ENCODE data around the gene CHCHD3.

CHCHD3 gene

DNA sequence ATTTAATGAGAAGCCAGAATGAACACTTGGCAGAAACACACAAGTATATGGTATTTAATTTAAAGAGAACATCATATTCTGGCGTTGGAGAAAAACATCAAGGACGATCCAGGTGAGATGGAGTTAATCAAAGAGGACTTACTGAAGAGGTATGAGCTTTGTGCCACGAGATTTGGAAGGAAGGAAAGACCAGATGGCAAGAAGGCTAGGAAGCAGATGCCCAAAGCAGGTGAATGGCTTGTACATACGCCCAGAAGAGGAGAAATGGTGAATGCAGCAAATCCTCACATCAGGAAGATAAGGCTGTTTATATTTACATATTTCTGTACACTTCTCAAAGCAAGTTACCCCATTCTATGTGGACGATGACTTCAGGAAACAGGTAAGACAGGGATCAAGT is 341.7 kb downstream of the CHCHD3 start:
- Histone ChIP-seq H3K27ac (no peak overlapping the region), H3K9ac (ENCODE audit: insufficient read length) (no peak overlapping the region), H3K36me3 (ENCODE audit: insufficient read depth, low read length) (no peaks in the 10 kb centered on the region), H3K4me3 (no peak overlapping the region), H3K9me3 (ENCODE audit: low read depth, low read length) (no peaks in the 10 kb centered on the region)
- TF ChIP-seq POLR2AphosphoS5 (IDR thresholded peaks at IDR 0.05; ENCODE audit: borderline replicate concordance, low read depth, low read length) (no peak), EZH2 (IDR thresholded peaks at IDR 0.05) (no peak), FOXP2 (optimal IDR thresholded peaks at IDR 0.05; ENCODE audit: control extremely low read depth, extremely low read length, insufficient read depth) (no peak)
- DNase-seq (ENCODE audit: low read depth, low spot score): no peak

DNA sequence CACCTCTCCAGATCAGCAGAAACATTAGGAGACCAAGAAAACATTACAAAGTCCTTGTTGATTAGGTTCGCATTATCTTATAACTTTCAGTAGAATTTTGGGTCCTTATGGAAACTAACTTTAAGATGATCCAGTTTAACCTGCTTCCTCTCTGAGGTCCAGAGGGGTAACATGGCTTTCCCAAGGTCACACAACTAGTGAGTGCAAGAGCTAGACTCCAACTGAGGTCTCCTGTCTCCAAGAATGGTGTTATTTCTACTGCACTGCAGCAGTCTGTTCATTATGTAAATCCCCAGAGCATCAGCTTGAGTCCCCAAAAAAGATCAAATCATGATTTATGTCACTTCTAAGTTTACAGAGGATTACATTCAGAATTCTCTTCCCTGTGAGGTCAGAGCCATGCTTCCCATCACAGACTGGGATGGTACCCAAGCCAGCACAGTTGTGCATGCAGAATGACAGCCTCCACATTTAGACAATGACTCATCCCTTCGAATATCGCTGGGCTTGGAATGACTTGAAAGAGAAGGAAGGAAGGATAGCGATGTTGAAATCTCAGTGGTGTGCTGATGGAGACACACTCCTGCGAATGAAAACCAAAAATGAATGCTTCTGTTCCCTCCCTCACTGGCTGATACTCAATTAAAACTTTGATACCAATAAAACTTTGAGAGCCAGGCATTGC is 342.5 kb downstream of the CHCHD3 start:
- Histone ChIP-seq H3K9ac (ENCODE audit: insufficient read length) (no peak overlapping the region), H3K27ac (no peak overlapping the region), H3K9me3 (ENCODE audit: low read depth, low read length) (no peaks in the 10 kb centered on the region), H3K36me3 (ENCODE audit: insufficient read depth, low read length) (no peaks in the 10 kb centered on the region), H3K4me3 (no peak overlapping the region)
- no peak for DNase-seq (ENCODE audit: low read depth, low spot score)
- no peak for TF ChIP-seq POLR2AphosphoS5 (IDR thresholded peaks at IDR 0.05; ENCODE audit: borderline replicate concordance, low read depth, low read length)
- no peak for TF ChIP-seq FOXP2 (optimal IDR thresholded peaks at IDR 0.05; ENCODE audit: control extremely low read depth, extremely low read length, insufficient read depth)
- TF ChIP-seq EZH2 (IDR thresholded peaks at IDR 0.05): no peak

GRCh38 chr7:132738254-132738653 is 343.6 kb downstream of the CHCHD3 start:
- no peaks in the 10 kb centered on the region for H3K9me3 ChIP-seq (ENCODE audit: low read depth, low read length)

GRCh38 chr7:132735476-132735875 is 346.4 kb downstream of the CHCHD3 start:
- no peak overlapping the region for H3K27ac ChIP-seq
- H3K9ac ChIP-seq (ENCODE audit: insufficient read length): no peak overlapping the region
- no peak for DNase-seq (ENCODE audit: low read depth, low spot score)
- H3K4me3 ChIP-seq: no peak overlapping the region
- H3K36me3 ChIP-seq (ENCODE audit: insufficient read depth, low read length): no peaks in the 10 kb centered on the region
- TF ChIP-seq EZH2 (IDR thresholded peaks at IDR 0.05) (no peak), POLR2AphosphoS5 (IDR thresholded peaks at IDR 0.05; ENCODE audit: borderline replicate concordance, low read depth, low read length) (no peak), FOXP2 (optimal IDR thresholded peaks at IDR 0.05; ENCODE audit: control extremely low read depth, extremely low read length, insufficient read depth) (no peak)
- H3K9me3 ChIP-seq (ENCODE audit: low read depth, low read length): no peaks in the 10 kb centered on the region

More at GRCh38 chr7:132738254-132738653, 343.6 kb downstream of the CHCHD3 start:
- TF ChIP-seq EZH2 (IDR thresholded peaks at IDR 0.05) (no peak), FOXP2 (optimal IDR thresholded peaks at IDR 0.05; ENCODE audit: control extremely low read depth, extremely low read length, insufficient read depth) (no peak), POLR2AphosphoS5 (IDR thresholded peaks at IDR 0.05; ENCODE audit: borderline replicate concordance, low read depth, low read length) (no peak)
- no peaks in the 10 kb centered on the region for H3K36me3 ChIP-seq (ENCODE audit: insufficient read depth, low read length)
- H3K9ac ChIP-seq (ENCODE audit: insufficient read length): no peak overlapping the region
- DNase-seq (ENCODE audit: low read depth, low spot score): no peak
- H3K4me3 ChIP-seq: no peak overlapping the region
- no peak overlapping the region for H3K27ac ChIP-seq
